Activated CD4-positive, alpha-beta memory T cell treated with anti-CD3 and anti-CD28 coated beads for 36 hours (primary cell): Measurements from ENCODE around the gene MYCN. TPM values are rescaled to one million over a fixed set of nuclear protein-coding genes. Genes with fewer than 3 reads are reported as not detected.
"Not testable (repeated sequence)": the region's sequence is repeated elsewhere in the genome, so short reads cannot be mapped to it uniquely, and the experiment has no call there.

Experiments
- CTCF ChIA-PET: fragments of 350-600 bp; sonication (Branson Sonifier 250); formaldehyde crosslinking; loops from one replicate; lab custom pipeline; 2021; ENCODE audit warnings: antibody characterized with exemption, inconsistent platforms; lab: Charles Lee
- POLR2A ChIA-PET: fragments of 350-600 bp; sonication (Branson Sonifier 250); formaldehyde crosslinking; loops from one replicate; lab custom pipeline; 2021; ENCODE audit warnings: antibody characterized with exemption; lab: Charles Lee
- DNase-seq: peaks from one replicate; pipeline ENCODE4 v3.0.0-alpha.2; 2020
- H3K27ac Mint-ChIP-seq: one replicate; pipeline ENCODE4 v1.8.0; 2021; ENCODE audit warnings: mixed read lengths
- H3K27me3 Mint-ChIP-seq: one replicate; pipeline ENCODE4 v1.8.0; 2021; ENCODE audit warnings: mixed read lengths
- H3K36me3 Mint-ChIP-seq: one replicate; pipeline ENCODE4 v1.8.0; 2021; ENCODE audit warnings: mixed read lengths
- H3K4me1 Mint-ChIP-seq: one replicate; pipeline ENCODE4 v1.8.0; 2021; ENCODE audit warnings: low read depth, mixed read lengths
- H3K4me3 Mint-ChIP-seq: one replicate; pipeline ENCODE4 v1.8.0; 2021; ENCODE audit warnings: mild to moderate bottlenecking, mixed read lengths
- H3K9me3 Mint-ChIP-seq: one replicate; pipeline ENCODE4 v1.8.0; 2021; ENCODE audit warnings: mixed read lengths
- intact Hi-C: fragments of 100-400 bp; cut with micrococcal nuclease; formaldehyde crosslinking; loops from one replicate; pipeline ENCODE4 v1.15.1; 2023
- total RNA-seq, 2 experiments: library from RNA; stranded (reverse); gene quantifications; one replicate each; pipeline ENCODE4 v1.2.3, GENCODE V29; 2021

The MYCN gene
- total RNA-seq, 2 experiments from 2014 or later: 0.17 to 0.38 TPM

DNA sequence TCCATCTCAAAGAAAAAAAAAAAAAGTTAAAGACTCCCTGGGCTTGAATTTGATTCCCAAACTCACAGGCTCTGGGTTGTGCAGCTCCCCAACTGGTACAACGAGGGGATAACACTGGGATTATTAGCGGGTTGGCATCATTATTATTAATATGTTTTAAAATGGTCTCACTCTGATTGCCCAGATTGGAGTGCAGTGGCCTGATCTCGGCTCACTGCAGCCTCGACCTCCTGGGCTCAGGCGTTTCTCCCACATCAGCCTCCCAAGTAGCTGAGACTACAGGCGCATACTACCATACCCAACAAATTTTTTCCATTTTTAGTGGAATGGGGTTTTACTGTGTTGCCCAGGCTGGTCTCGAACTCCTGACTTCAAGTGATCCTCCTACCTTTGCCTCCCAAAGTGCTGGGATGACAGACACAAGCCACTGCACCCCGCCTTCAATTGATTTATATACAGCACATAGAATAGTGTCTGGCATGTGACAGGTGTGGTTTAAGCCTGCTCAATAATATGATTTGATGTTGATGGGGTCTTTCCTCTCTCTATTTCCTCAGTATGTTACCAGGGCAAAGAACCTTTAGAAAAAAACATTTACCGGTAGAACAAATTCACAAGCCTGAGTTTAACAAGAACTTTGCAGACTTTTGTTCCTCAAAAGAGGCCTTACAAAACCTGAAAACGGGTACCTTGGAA is 12.2 kb downstream of the MYCN start:
- Mint-ChIP-seq H3K27me3 (peaks cover 2% of the 10 kb centered on the region), H3K4me1 (no peaks in the 10 kb centered on the region), H3K9me3 (no peaks in the 10 kb centered on the region), H3K4me3 (no peak overlapping the region), H3K27ac (no peak overlapping the region), H3K36me3 (no peaks in the 10 kb centered on the region)
- ChIA-PET POLR2A (no interaction called here), CTCF (no interaction called here)
- DNase-seq: no peak
- intact Hi-C loops: no loop called here

DNA sequence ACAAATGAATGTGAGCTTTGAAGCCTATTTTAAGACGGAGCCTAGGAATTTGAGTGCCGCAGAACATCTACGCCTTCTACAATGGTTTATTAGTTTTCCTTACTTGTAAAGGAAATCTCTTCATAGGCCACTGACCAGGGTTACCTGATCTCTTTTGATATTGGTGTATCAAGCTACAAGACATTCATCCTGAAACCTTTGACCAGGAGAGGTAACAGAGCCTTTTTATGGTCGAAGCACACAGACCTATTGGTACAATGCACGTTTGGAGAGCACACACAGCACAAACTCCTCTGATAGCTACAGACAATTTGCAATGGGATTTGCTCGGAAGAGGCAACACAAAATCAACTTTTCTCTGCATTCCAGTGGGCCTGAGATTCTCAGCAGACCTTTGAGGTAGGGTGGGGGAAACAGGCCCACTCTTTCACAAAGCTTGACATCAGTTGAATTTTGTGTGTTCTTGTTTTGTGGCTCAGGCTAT is 12.8 kb downstream of the MYCN start:
- peaks cover 2% of the 10 kb centered on the region for H3K27me3 Mint-ChIP-seq
- POLR2A ChIA-PET: no interaction called here
- intact Hi-C loops: no loop called here
- H3K36me3 Mint-ChIP-seq: no peaks in the 10 kb centered on the region
- H3K27ac Mint-ChIP-seq: no peak overlapping the region
- no peak for DNase-seq
- H3K4me3 Mint-ChIP-seq: no peak overlapping the region
- H3K9me3 Mint-ChIP-seq: no peaks in the 10 kb centered on the region
- H3K4me1 Mint-ChIP-seq: no peaks in the 10 kb centered on the region
- CTCF ChIA-PET: no interaction called here

DNA sequence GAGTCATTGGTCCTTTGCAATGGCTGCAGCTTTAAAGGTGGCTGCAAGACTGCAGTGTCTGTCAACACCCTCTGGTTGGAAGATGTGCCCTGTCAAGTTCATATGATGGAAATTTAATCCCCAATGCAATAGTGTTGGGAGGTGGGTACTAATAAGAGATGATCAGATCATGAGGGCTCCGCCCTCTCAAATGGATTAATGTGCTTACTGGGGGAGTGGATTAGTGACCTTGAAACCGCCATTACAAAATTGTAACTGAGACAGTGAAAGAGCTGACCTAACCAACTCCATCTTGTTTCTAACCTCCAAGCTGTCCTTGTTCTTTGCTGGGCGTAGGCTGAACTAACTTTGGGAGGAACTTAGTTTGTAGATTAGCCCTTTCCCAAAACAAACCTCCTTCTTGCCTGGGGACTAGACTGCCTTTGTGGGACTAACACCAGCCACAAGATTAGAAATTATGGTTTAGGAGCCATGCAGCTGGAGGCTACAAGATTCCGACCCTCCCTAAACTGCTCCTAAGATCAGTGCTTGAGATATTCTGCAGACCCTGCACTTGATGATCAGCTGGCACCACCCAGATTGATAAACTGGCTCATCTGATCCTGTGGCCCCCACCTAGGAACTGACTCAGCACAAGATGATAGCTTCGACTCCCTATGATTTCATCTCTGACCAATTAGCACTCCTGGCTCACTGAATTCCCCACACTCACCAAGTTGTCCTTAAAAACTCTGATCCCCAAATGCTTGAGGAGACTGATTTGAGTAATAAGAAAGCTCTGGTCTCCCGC is 13.7 kb downstream of the MYCN start:
- H3K4me3 Mint-ChIP-seq: no peak overlapping the region
- DNase-seq: no peak
- H3K27ac Mint-ChIP-seq: no peak overlapping the region
- no peaks in the 10 kb centered on the region for H3K36me3 Mint-ChIP-seq
- peaks cover 2% of the 10 kb centered on the region for H3K27me3 Mint-ChIP-seq
- H3K4me1 Mint-ChIP-seq: no peaks in the 10 kb centered on the region
- intact Hi-C loops: no loop called here
- no peaks in the 10 kb centered on the region for H3K9me3 Mint-ChIP-seq
- CTCF ChIA-PET: no interaction called here
- POLR2A ChIA-PET: no interaction called here

DNA sequence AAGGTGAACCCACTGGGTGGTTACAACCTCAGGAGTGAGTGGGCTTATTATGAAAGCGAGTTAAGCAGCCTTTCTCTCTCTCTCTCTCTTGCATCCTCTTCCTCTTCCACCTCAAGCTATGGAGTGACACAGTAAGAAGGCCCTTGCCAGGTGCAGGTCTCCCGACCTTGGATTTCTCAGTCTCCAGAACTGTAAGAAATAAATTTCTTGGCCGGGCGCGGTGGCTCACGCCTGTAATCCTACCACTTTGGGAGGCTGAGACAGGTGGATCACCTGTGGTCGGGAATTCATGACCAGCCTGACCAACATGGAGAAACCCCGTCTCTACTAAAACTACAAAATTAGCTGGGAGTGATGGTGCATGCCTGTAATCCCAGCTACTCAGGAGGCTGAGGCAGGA is 14.4 kb downstream of the MYCN start:
- Mint-ChIP-seq H3K36me3 (no peaks in the 10 kb centered on the region), H3K27me3 (peaks cover 2% of the 10 kb centered on the region), H3K27ac (no peak overlapping the region), H3K9me3 (no peaks in the 10 kb centered on the region), H3K4me1 (no peaks in the 10 kb centered on the region), H3K4me3 (no peak overlapping the region)
- POLR2A ChIA-PET: no interaction called here
- CTCF ChIA-PET: no interaction called here
- intact Hi-C loops: no loop called here
- DNase-seq: no peak

DNA sequence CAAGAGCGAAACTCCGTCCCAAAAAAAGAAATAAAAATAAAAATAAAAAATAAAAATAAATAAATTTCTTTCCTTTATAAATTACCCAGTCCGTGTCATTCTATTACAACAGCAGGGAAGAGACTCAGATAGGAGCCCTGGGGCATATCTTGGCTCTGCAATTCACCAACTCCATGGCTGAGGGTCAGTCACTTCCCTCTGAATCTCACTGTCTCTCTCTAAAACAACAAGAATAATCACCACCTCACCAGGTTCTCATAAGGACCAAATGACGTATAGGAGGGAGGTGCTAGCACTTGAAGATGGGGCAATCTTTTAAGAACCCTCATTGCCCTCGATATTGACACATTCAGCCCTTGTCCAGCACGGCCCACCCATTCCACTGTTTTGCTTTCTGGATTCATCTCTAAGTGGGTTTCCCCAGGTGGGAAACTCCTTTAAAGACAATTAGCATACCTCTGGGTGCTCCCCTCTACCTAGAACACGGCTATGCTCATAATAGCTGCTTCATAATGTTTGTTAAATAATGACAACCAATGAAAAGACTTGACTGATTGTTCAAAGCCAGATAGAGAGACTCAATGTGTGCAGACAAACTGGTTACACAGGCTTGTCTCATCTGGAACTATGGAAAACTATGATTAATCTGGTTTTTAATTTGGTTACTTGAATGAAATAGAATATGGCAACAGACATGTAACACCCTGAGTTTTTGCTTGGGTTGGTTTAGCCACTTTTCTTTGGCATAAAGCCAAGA is 15.1 kb downstream of the MYCN start:
- POLR2A ChIA-PET: no interaction called here
- H3K9me3 Mint-ChIP-seq: no peaks in the 10 kb centered on the region
- no peaks in the 10 kb centered on the region for H3K36me3 Mint-ChIP-seq
- CTCF ChIA-PET: no interaction called here
- DNase-seq: no peak
- no peak overlapping the region for H3K27ac Mint-ChIP-seq
- peaks cover 2% of the 10 kb centered on the region for H3K27me3 Mint-ChIP-seq
- no peak overlapping the region for H3K4me3 Mint-ChIP-seq
- H3K4me1 Mint-ChIP-seq: no peaks in the 10 kb centered on the region
- intact Hi-C loops: no loop called here

DNA sequence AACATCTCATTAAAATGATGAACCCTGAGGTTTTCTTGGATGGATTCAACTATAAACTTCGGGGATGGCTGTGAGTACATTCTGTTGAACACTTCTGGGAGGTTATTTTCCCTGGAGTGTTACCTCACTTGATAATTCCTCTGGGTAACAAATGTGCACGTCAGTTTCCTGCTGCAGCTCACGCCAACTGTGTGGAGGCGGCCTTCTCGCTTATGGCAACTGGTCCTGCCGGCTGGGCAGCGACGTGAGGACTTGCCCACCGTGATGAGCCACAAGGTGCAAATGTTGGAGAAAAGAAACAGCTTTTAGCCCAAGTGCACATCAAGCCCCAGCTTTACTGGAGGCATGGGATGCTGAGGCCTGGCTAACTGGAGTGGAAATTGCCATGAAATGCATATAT is 15.9 kb downstream of the MYCN start:
- H3K9me3 Mint-ChIP-seq: no peaks in the 10 kb centered on the region
- DNase-seq: no peak
- peaks cover 2% of the 10 kb centered on the region for H3K27me3 Mint-ChIP-seq
- H3K36me3 Mint-ChIP-seq: no peaks in the 10 kb centered on the region
- H3K4me1 Mint-ChIP-seq: no peaks in the 10 kb centered on the region
- H3K27ac Mint-ChIP-seq: no peak overlapping the region
- no peak overlapping the region for H3K4me3 Mint-ChIP-seq
- ChIA-PET POLR2A (no interaction called here), CTCF (no interaction called here)
- intact Hi-C loops: no loop called here

DNA sequence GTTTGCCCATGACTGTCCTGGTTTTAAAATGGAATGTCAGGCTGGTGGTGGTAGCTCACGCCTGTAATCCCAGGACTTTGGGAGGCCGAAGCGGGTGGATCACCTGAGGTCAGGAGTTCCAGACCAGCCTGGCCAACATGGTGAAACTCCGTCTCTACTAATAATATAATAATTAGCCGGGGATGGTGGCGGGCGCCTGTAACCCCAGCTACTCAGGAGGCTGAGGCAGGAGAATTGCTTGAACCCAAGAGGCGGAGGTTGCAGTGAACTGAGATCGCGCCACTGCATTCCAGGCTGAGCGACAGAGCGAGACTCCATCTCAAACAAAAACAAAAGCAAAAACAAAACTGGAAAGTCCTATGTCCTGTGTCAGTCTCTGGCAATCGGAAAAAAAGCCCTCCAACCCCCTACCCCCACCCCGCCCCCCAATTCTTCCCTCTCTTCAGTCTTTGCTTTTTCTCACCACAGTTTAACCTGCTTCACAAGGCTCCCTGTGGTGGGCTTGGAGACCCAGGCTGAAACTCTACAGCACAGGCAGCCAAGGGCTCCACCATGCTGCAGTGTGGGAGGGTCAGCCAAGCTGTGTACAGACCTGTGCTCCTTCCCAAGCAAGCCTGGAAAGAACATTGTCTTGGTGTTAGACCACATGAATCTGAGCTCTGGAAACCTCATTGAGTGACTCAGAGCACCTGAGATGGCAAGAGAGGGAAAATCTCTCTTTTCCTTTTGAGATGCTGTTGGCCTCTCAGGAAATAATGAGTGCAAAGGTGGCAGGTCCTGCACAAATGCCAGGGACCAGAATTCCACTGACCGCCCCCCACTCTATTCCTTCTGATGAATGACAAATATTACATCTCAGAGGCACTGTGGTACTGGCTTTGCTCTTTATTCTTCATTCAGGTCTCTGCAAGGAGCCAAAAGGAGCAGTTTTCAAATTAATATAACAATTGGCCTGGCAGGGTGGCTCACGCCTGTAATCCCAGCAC is 16.7 kb downstream of the MYCN start:
- ChIA-PET CTCF (no interaction called here), POLR2A (no interaction called here)
- H3K36me3 Mint-ChIP-seq: no peaks in the 10 kb centered on the region
- H3K9me3 Mint-ChIP-seq: peaks cover 5% of the 10 kb centered on the region
- no peak overlapping the region for H3K4me3 Mint-ChIP-seq
- H3K4me1 Mint-ChIP-seq: no peaks in the 10 kb centered on the region
- intact Hi-C loops: no loop called here
- H3K27ac Mint-ChIP-seq: no peak overlapping the region
- peaks cover 2% of the 10 kb centered on the region for H3K27me3 Mint-ChIP-seq
- DNase-seq: no peak

DNA sequence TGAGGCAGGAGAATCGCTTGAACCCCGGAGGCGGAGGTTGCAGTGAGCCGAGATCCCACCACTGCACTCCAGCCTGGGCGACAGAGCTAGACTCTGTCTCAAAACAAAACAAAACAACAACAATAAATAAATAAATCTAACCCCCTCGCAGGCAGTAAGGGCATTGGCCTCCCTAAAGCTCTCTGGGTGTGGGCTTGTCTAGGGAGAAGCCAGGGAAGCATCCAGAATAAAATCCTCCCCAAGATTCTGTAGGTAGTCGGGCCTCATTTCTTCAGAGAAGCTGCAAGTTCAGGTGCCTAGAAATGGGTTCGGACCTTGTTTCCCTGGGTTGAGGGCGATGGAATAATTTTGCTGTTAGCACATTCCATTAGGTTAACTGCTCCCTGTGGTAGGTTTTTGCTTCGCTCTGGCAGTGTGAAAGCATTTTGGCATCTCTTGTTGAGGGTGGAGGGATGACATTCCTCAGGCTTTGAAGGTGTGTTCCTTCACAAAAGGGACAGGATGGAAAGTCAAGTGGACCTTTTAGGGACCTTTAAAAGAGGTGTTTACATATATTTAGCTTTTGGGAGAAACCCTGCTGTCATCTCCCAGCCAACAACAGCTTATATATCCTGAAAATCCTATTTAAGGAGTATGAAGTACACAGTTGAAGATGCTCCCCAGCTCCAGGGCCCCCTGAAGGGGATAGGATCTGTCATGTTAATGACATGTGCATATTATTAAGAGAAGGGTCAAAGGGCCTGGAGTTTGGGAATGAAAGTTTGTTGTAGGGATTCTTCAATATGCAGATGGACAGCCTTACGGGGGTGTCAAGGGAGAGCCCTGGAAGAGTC is 17.7 kb downstream of the MYCN start:
- peaks cover 2% of the 10 kb centered on the region for H3K27me3 Mint-ChIP-seq
- no peak for DNase-seq
- H3K4me1 Mint-ChIP-seq: no peaks in the 10 kb centered on the region
- intact Hi-C loops: no loop called here
- no peaks in the 10 kb centered on the region for H3K36me3 Mint-ChIP-seq
- no peak overlapping the region for H3K4me3 Mint-ChIP-seq
- ChIA-PET POLR2A (no interaction called here), CTCF (no interaction called here)
- no peak overlapping the region for H3K27ac Mint-ChIP-seq
- H3K9me3 Mint-ChIP-seq: peaks cover 5% of the 10 kb centered on the region

DNA sequence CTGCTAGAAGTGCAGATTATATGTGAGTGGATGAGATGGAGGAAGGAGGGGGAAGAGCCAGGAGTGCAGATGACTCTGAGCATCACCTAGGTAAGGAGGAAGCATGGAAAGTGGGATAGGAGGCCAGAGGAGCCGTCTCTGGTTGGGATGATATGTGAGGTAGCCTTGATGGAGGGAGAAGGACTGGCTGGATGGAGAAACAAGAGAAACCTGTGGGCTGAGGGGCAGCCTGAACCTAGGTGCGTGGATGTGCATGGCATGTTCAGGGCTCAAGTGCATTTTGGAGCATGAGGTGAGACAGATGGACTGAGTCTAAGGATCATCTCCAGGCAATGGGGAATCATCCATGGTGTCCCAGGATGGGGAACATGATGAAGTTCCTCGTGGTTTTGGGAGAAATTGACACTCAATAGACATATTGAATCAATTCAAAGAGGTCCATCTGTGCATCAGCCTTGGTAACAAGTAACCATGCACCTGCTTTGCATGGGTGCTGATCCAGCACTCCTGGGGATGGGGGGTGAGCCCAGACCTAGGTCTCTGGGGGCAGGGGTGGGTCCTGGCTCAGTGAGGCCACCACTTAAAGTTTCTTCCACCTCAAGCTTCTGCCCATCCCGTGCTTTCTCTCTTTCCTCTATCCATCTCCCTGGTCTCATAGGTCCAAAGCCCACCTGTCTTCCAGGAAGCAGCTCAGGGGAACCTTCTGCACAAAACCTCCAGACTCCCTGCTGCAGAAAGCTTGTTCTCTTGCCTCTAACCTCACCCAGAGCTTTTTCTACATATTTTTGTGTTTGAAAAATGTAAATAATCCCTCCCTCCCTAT is 19.2 kb downstream of the MYCN start:
- peaks cover 4% of the 10 kb centered on the region for H3K4me1 Mint-ChIP-seq
- peaks cover 8% of the 10 kb centered on the region for H3K9me3 Mint-ChIP-seq
- no peak overlapping the region for H3K27ac Mint-ChIP-seq
- peaks cover 2% of the 10 kb centered on the region for H3K36me3 Mint-ChIP-seq
- ChIA-PET POLR2A (no interaction called here), CTCF (no interaction called here)
- no peak for DNase-seq
- H3K27me3 Mint-ChIP-seq: peaks cover 2% of the 10 kb centered on the region
- intact Hi-C loops: no loop called here
- no peak overlapping the region for H3K4me3 Mint-ChIP-seq

DNA sequence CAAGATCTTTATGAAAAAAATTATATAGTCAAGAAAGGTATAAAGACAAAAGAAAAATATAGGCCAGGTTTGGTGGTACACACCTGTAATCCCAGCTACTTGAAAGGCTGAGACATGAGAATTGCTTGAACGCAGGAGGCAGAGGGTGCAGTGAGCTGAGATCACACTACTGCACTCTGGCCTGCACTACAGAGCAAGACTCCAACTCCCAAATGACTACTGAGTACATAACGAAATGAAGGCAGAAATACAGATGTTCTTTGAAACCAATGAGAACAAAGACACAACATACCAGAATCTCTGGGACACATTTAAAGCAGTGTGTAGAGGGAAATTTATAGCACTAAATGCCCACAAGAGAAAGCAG is 19.8 kb downstream of the MYCN start:
- H3K4me3 Mint-ChIP-seq, POLR2A ChIA-PET, CTCF ChIA-PET, H3K27ac Mint-ChIP-seq, H3K9me3 Mint-ChIP-seq, intact Hi-C loops, H3K27me3 Mint-ChIP-seq, DNase-seq, H3K36me3 Mint-ChIP-seq, H3K4me1 Mint-ChIP-seq: not testable (repeated sequence)
